Stimulated activated CD8-positive, alpha-beta memory T cell treated with anti-CD3 and anti-CD28 coated beads, Interleukin-7, amount 100 ng/mL, for 24 hours (primary cell): ENCODE measurements around the gene METRN.

Experiments
- DNase-seq: peaks from one replicate; pipeline ENCODE4 v3.0.0-alpha.2; 2020; ENCODE audit warnings: low read depth

The METRN gene

DNA sequence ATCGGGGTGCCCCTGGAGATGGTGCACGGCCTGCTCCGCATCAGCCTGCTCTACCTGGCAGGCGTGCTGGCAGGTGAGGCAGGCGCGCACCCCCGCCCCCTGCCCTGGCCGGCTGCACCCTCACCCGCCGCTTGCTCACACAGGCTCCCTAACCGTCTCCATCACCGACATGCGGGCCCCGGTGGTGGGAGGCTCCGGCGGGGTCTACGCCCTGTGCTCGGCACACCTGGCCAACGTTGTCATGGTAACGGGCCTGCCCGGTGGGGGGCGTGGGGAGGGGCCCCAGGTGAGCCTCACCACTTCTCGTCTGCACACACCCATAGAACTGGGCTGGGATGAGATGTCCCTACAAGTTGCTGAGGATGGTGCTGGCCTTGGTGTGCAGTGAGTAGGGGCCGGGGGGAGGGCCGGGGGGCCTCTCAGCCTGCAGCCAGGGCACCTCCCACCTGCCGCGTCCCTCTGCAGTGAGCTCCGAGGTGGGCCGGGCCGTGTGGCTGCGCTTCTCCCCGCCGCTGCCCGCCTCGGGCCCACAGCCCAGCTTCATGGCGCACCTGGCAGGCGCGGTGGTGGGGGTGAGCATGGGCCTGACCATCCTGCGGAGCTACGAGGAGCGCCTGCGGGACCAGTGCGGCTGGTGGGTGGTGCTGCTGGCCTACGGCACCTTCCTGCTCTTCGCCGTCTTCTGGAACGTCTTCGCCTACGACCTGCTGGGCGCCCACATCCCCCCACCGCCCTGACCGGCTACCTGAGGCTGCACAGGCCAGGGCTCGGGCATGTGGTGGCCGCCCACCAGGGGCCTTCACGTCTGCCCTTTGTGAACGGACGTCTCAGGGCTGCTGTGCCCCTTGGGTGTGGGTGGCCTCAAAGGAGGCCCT is 37.4 kb upstream of the METRN start:
- DNase-seq = no peak

DNA sequence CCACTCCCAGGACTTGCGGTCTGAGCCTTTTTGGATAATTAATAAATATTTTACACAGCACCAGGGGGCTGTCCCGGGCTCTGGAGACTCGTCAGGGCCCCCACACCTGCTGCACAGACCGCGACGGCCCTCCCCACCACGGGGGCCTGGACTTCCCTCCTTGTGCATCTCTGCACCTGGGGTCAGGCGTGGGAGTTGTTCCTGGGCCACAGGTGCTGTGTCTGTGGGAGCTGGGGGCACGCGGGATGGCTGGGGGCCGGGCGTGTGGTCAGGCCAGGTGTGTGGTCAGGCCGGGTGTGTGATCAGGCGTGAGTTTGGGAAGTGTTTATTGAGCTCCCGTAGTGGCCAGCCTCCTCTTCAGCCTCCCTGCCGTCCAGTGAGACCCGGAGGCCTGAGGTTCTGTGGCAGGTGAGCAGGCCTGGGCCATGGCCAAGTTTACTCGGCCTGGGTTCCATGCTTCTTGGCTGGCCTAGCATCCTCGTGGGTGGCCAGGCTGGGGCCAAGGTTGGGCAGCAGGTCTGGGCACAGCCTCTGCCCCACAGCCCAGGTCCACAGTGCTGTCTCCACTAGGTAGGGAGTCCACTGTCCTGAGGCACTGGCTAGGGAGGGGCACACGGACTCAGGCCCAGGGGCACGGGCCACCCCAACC is 36.6 kb upstream of the METRN start:
- no peak for DNase-seq

DNA sequence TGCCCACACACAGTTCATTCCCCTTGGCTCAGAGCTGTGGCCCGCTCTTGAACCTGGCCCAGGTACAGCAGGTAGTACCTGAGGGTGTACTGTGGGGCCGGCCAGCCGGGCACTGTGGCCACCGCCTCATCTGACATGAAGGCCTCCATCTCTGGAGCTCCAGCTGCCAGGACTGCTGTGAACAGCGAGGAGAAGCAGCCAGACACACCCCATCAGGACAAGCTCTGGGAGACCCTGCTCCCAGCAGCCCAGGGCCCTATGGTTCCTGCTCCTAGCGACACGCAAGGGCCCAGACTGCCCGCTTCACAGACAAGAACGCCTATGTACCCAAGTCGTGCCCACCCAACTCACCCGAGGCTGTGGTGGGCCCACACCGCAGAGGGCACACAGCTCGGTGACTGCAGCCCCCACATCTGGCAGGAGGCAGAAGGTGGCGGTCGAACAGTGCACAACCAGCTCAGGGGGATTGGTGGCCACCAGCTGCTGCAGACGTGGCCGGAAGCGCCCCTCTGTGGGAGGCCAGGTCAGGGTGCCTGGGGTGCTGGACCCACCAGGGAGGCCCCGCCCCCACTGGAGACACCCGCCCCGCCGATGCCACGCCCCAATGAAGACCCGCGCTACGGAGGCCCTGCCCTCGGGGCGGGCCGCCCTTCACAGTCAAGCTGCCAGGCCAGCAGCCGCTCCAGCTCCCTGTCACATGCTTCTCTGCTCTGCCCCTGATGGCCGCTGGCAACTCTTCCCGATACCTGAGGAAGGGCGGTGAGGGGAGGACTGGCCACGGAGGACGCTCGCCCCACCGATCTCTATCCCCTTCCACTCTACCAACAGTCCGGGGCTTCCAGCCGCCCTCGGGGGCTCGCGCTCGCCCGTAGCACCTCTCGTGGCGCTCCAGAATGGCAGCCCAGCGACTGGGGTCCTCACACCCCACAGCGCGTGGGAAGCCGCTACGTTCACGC is 35.8 kb upstream of the METRN start:
- no peak for DNase-seq

DNA sequence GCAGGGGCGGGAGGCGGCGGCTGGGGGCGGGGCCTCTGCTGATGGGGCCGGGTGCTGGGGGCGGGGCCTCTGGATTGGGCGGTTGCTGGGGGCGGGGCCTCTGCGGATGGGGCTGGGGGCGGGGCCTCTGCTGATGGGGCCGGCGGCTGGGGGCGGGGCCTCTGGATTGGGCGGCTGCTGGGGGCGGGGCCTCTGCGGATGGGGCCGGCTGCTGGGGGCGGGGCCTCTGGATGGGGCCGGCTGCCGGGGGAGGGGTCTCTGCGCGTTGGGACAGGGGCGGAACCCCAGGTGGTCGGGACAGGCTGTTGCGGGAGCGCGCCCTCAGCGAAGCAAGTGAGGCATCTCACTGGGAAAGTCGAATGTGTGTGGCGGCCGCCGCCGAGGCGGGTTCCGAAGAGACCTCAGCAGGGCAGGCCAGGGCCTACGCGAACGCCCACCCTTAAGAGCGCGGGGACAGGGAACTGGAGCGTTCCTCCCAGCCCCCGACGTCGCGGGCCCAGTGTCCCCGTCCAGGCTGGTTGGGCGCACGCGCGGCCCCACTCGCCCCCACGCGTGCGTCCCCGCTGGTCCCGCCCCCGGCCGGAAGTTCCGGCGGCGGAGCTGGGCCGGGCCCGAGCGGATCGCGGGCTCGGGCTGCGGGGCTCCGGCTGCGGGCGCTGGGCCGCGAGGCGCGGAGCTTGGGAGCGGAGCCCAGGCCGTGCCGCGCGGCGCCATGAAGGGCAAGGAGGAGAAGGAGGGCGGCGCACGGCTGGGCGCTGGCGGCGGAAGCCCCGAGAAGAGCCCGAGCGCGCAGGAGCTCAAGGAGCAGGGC is 34.9 kb upstream of the METRN start, which contains the start of gene STUB1:
STUB1 (plus strand) TSS at position 597 of the 811 bp plus-strand sequence; CDS start at position 713, 116 bp downstream.
- peak; percentile 85 for DNase-seq

DNA sequence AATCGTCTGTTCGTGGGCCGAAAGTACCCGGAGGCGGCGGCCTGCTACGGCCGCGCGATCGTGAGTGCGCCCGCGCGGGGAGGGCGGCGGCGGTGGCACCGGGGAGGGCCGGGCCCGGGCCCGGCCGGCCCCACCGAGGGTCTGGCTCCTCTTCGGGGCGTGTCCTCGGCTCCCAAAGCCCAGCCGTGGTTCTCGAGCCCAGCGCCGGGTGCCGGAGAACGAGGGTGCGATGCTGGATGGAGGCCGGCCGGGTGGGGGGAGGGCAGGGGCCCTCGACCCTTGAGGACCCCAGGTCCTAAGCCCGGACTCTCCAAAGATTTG is 34.3 kb upstream of the METRN start:
- no peak for DNase-seq

DNA sequence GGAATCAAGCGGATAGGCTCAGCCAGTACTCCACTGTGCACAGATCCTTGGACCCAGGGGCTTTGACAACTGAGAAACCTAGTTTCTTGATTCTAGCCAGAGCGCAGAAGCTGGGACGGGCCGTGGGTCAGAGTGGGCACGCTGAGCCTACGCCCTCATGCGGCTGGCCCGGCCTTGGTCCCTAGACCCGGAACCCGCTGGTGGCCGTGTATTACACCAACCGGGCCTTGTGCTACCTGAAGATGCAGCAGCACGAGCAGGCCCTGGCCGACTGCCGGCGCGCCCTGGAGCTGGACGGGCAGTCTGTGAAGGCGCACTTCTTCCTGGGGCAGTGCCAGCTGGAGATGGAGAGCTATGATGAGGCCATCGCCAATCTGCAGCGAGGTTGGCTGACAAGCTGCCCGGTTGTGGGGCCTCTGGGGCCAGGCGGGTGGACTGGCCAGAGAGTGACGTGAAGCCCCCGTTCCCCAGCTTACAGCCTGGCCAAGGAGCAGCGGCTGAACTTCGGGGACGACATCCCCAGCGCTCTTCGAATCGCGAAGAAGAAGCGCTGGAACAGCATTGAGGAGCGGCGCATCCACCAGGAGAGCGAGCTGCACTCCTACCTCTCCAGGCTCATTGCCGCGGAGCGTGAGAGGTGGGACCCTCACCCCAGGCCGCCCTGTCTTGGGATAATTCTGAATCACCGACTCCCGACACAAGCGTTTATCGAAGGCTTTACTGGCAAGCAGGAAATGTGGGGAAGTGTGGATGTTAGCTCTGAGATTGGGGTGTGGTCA is 33.8 kb upstream of the METRN start:
- no peak for DNase-seq

DNA sequence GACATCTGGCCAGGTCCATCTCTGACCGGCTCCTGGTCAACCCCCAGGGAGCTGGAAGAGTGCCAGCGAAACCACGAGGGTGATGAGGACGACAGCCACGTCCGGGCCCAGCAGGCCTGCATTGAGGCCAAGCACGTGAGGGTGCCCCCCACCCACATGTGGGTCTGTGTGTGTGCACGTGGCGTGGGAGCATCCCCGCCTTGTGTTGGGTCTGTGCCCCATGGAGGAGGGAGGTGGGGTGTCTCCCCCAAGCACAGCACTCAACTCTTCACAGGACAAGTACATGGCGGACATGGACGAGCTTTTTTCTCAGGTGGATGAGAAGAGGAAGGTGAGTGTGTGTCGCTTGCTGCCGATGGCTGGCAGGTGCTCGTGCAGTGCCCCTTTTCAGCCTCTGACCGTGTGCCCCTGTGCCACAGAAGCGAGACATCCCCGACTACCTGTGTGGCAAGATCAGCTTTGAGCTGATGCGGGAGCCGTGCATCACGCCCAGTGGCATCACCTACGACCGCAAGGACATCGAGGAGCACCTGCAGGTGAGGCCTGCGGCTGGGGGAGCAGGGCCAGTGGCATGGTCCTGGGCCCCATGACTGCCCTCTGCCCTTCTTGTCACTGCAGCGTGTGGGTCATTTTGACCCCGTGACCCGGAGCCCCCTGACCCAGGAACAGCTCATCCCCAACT is 33.0 kb upstream of the METRN start:
- DNase-seq = no peak

DNA sequence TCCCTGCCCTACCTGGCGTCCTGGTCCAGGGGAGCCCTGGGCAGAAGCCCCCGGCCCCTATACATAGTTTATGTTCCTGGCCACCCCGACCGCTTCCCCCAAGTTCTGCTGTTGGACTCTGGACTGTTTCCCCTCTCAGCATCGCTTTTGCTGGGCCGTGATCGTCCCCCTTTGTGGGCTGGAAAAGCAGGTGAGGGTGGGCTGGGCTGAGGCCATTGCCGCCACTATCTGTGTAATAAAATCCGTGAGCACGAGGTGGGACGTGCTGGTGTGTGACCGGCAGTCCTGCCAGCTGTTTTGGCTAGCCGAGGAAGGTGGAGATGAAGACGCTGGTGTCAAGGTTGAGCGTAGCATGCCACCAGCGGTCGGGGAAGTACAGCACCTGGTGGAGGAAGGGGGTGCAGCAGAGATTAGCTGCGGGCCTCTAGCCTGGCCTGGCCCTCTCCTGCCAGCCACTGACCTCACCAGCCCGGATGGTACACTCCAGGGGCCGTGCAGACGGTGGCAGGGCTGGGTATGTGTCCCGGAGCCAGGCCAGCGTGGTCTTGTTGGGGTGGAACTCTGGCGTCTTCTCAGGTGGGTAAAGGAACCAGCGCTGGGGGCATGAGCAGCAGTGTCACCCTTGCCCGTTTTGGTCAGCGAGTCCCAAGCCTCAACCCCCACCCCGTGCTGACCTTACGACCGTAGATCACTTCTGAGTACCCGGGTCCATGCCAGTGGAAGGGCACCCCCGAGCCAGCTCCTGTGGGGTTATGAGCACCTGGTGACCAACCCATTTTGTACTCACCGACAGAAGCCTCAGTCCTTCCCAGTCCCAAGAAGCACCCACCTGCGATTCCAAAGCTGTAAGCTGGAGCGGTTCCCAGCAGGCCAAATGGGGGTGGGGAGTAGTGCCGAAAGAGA is 32.2 kb upstream of the METRN start:
- DNase-seq = no peak

DNA sequence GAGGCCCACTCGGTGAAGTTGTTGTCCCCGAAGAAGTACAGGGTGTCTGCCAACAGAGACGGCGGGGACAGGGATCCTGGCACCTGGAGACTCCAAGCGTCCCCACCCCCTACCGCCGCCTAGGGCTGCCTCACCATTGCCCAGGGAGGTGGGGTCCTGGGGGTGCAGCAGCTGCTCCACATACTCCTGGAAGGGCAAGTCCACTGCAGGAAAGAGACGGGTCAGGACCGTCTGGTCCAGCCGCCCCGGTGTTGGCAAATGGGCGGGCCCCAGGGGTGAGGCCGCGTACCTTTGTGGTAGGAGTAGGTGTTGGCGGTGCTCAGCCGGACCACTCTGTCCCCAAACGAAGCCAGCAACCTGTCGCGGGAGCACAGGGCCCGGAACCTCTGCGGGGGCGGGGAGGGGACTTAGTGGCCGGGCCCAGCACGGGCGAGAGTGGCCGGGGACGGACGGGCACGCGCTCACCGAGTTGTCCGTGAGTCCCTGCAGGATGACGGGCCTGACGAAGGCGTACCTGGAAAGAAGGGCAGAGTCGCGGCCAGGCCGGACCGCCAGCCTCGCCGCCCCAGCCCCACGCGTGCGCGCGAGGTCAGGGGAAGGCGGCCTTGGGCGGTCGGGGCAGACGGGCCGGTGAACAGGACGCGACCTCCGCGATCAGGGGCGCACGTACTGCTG is 31.4 kb upstream of the METRN start:
- no peak for DNase-seq

DNA sequence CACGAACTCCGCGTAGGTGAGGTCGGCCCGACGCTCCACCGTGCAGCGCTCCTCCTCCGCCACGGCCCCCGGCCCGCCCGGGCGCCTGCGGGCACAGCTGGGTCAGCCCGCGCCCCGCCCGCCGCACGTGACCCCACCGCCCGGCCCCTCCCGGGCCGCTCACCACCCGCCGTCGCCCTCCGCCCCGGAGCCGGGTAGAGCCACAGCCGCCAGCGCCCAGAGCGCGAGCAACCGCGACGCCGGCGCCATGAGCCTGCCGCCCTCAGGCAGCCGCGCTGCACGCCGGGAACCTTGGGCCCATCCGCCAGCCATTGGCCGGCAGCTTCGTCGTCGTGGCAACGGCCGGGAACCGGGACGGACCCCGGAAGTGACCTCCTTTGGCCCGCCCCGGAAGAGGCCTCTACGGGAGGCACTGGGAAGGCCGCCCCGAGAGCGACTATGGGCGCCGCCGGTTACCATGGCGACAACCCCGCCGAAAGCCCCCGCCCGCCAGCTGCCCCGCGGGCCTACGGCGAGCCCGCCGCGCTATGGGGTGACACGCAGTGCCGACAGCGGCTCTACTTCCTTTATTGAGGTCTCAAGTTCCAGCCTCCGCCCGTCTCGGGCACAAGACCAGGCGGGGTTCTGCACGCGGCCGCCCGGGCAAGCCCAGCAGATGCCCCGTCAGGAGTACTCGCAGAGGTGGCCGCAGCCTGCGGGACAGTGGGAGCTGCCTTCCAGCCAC is 30.7 kb upstream of the METRN start, which contains the start of gene JMJD8:
JMJD8 (minus strand) TSS at position 264 of the 724 bp plus-strand sequence; CDS start at position 249, 15 bp downstream.
- DNase-seq = peak; percentile 97

DNA sequence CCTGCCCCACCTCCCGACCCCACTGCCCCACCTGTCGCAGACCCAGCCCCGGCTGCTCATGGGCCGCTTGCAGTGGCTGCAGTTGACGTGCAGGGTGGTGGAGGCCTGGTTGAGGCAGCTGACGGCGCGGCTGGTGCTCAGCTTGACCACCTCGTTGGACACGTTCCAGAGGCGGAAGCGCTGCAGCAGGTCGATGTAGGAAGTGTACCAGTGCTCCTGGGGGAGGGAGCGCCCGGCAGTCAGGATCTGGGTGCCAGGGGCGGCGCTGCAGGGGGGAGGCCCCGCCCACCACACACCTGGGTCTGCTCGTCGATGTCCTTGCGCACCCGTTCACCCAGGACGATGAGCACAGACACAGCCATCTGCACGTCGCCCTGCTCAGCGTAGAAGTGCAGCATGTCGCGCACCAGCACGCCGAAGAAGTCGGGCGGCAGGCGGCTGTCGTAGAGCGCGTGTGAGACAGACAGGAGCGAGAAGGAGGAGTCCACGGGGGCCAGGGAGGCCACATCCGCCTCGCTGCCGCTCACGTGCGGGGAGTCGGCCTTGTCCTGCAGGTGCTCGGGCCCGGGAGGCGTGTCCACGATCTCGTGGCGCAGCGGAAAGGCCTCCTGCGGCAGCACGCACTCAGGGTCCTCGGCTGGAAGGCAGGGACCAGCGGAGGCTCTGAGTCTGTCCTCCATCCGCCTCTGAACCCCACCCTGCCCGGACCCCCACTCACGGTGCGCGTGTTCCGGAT is 29.8 kb upstream of the METRN start:
- DNase-seq = no peak

DNA sequence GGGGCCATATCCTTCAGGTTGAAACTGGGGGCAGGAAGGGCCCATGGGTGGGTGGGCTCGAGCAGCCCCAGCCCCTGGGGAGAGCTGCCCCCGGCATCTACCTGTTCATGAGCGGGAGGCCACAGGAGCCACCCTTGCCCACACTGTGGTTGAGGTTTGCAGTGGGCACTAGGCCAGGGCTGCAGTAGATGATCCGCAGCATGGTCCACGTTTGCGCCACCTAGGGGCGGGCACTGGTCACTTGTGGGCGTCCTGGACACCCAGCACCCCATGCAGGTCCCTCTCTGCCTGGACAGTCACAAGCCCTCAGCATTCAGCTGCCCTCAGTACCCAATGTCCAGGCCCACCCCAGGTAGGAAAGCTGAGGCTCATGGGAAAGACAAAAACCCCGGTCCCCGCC is 29.0 kb upstream of the METRN start:
- DNase-seq = no peak

DNA sequence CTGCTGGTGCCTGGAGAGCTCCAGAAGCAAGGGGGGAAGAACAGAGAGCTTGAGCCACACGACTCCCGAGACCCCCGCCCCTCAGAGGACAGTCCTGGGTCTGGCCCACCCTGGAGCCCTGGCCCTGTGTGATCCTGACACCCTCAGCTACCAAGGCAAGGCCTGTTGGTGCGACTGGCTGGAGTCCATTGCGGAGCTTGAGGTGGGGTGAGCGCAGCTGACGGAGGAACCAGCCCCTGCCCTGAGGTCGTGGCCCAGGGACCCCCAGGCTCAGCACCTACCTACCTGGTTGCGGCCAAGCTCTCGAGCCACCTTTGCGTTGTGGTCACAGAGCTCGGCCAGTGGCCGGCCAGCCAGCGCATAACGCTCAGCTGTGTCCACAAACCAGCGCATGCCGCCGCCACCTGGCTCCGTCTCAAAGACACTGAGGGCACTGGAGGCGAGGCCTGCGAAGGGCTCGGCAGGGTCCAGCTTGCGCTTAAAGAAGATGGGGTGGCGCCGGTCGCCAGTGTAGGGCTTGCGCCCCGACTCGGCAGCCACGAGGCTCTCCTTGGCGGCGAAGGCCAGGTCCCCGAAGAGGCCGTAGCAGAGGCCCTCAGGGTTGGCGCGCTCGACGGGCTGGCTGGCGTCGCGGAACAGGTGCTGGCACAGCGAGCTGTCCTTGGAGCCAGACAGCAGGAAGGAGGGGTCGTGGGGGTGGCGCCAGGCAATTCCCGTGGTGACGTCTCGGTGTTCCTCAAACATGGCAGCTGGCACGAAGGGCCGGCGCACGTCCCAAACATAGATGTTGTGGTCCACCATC is 28.3 kb upstream of the METRN start:
- no peak for DNase-seq

DNA sequence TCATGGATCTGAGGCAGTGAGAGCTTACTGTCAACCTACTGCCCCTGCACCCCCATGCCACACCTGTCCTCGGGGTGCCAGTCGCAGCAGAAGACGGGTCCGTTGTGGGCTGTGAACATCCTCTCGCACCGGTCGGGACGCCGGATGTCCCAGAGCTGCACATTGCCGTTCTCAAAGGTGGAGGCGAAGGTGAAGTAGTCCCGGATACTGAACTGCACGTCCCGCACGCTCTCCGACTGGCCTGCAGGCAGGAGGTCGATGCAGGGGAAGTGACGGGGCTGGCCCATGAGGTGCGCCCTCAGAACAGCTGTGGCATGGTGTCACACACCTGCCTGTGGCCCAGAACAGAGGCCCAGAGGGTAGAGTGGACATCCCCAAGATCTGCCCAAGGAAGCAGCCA is 27.4 kb upstream of the METRN start:
- DNase-seq = no peak

DNA sequence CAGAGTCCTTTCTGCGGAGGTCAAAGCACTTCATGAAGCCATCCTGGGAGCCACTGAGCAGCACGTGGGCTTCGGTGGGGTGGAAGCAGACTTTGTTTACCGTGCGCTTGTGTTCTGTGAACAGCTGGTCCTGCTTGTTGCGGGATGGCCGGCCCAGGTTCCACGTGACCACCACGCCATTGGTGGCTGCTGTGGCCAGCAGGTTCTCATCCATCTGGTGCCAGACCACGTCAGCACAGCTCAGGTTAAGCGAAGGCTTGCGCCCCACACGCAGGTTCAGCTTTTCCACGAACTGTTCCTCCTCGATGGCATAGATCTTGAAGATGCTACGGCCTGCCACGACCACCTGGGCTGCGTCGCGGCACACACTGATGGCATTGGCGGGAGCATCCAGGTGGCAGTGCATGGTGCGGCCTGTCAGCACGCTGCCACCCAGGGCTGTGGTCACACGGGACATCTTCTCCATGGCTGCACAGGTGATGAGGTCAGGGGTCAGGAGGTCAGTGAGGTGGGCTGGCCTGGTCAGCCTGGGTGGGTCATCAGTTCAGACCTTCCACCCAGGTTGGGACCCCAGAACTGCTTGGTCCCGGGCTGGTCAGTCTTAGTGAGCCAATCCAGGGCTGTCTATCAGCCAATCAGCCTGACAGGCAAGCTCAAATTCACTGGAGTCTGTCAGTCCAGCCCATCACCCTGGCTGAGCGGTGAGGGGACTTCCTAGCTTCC is 25.6 kb upstream of the METRN start:
- DNase-seq = no peak
